Stimulated activated CD8-positive, alpha-beta memory T cell treated with anti-CD3 and anti-CD28 coated beads, Interleukin-7, amount 100 ng/mL, for 48 hours (primary cell): ENCODE results near the gene WDTC1.

Source experiments
- DNase-seq, 2 donors: peaks; one replicate each; pipeline ENCODE4 v3.0.0-alpha.2; 2020; ENCODE audit warnings: low read depth in 1 of 2; ENCODE audit errors: extremely low read depth in 1 of 2

The WDTC1 gene

GRCh38 chr1:27300341-27301051 is 66.1 kb downstream of the WDTC1 start:
- peak; percentile 32 to 35 for DNase-seq

GRCh38 chr1:27301052-27301422 is 66.6 kb downstream of the WDTC1 start:
- no peak for DNase-seq

- DNase-seq = no peak
These were observed 67.3 kb downstream of the WDTC1 start for GRCh38 chr1:27301582-27302199.

GRCh38 chr1:27302612-27303011 is 68.2 kb downstream of the WDTC1 start:
- DNase-seq = no peak

- no peak for DNase-seq
These were observed 69.1 kb downstream of the WDTC1 start for GRCh38 chr1:27303509-27303908.

- no peak for DNase-seq
These were observed 71.6 kb downstream of the WDTC1 start for GRCh38 chr1:27306071-27306470.

GRCh38 chr1:27306892-27307761 is 72.7 kb downstream of the WDTC1 start:
- no peak for DNase-seq

- no peak for DNase-seq
These were observed 73.6 kb downstream of the WDTC1 start for GRCh38 chr1:27307874-27308598.

GRCh38 chr1:27314169-27314568 is 79.7 kb downstream of the WDTC1 start:
- no peak for DNase-seq

GRCh38 chr1:27314737-27315136 is 80.3 kb downstream of the WDTC1 start:
- no peak for DNase-seq

- DNase-seq = no peak
These were observed 82.4 kb downstream of the WDTC1 start for GRCh38 chr1:27316860-27317259.

- DNase-seq = no peak
These were observed 83.7 kb downstream of the WDTC1 start for GRCh38 chr1:27318136-27318535.

GRCh38 chr1:27318596-27318995 is 84.2 kb downstream of the WDTC1 start:
- DNase-seq = no peak

- DNase-seq = peak; percentile 96 to 97
These were observed 87.6 kb downstream of the WDTC1 start, which contains the start of gene TMEM222 for GRCh38 chr1:27321813-27322568. TSS of gene TMEM222 (plus strand) at chr1:27322163. CDS start at chr1:27322198, 35 bp downstream.

- DNase-seq = no peak
These were observed 88.3 kb downstream of the WDTC1 start for GRCh38 chr1:27322569-27323240.

GRCh38 chr1:27325286-27325685 is 90.9 kb downstream of the WDTC1 start:
- no peak for DNase-seq

GRCh38 chr1:27327964-27328363 is 93.5 kb downstream of the WDTC1 start:
- DNase-seq = no peak

GRCh38 chr1:27330786-27331185 is 96.4 kb downstream of the WDTC1 start:
- no peak for DNase-seq

- no peak for DNase-seq
These were observed 97.0 kb downstream of the WDTC1 start for GRCh38 chr1:27331426-27331825.

- no peak for DNase-seq
These were observed 97.5 kb downstream of the WDTC1 start for GRCh38 chr1:27331922-27332321.
